ENCODE data around the gene ANAPC2.

The ANAPC2 gene

GRCh38 chr9:137228506-137228967 lies 40.2 kb upstream of the ANAPC2 start:
- no peaks in the 10 kb centered on the region for H4K20me1 ChIP-seq (ENCODE audit: insufficient read depth, low read length)
- H3K27me3 ChIP-seq (ENCODE audit: low read depth, low read length): no peaks in the 10 kb centered on the region
- peaks cover 12% of the 10 kb centered on the region for H3K4me1 ChIP-seq (ENCODE audit: low read length)
- no peak overlapping the region for H3K4me3 ChIP-seq (ENCODE audit: low read length)
- no peak overlapping the region for H3K9ac ChIP-seq (ENCODE audit: low read length)
- H2AFZ ChIP-seq (ENCODE audit: low read depth, low read length): no peak overlapping the region
- TF ChIP-seq CTCF (IDR thresholded peaks at IDR 0.05; ENCODE audit: low read depth, low read length): no peak
- no peak for TF ChIP-seq EZH2phosphoT487 (IDR thresholded peaks at IDR 0.05; ENCODE audit: low read depth)
- no peaks in the 10 kb centered on the region for H3K36me3 ChIP-seq (replicated peaks; ENCODE audit: low read depth, low read length)
- H3K9me3 ChIP-seq (ENCODE audit: insufficient read depth, low read length): no peaks in the 10 kb centered on the region
- no peaks in the 10 kb centered on the region for H3K79me2 ChIP-seq (ENCODE audit: low read length)
- no peak overlapping the region for H3K27ac ChIP-seq (ENCODE audit: low read length)
- no peak overlapping the region for H3K4me2 ChIP-seq (ENCODE audit: low read length)

- H3K9me3 ChIP-seq (ENCODE audit: insufficient read depth, low read length): no peaks in the 10 kb centered on the region
- no peaks in the 10 kb centered on the region for H3K79me2 ChIP-seq (ENCODE audit: low read length)
- no peak overlapping the region for H3K4me3 ChIP-seq (ENCODE audit: low read length)
- TF ChIP-seq EZH2phosphoT487 (IDR thresholded peaks at IDR 0.05; ENCODE audit: low read depth) (no peak), CTCF (IDR thresholded peaks at IDR 0.05; ENCODE audit: low read depth, low read length) (0 out of 2 replicates have a peak, but pooled peaks have one; percentile 2)
- H3K27me3 ChIP-seq (ENCODE audit: low read depth, low read length): no peaks in the 10 kb centered on the region
- H3K9ac ChIP-seq (ENCODE audit: low read length): no peak overlapping the region
- peaks cover 12% of the 10 kb centered on the region for H3K4me1 ChIP-seq (ENCODE audit: low read length)
- H3K4me2 ChIP-seq (ENCODE audit: low read length): peak overlapping the region; percentile 29
- H2AFZ ChIP-seq (ENCODE audit: low read depth, low read length): no peak overlapping the region
- H3K36me3 ChIP-seq (replicated peaks; ENCODE audit: low read depth, low read length): no peaks in the 10 kb centered on the region
- H3K27ac ChIP-seq (ENCODE audit: low read length): no peak overlapping the region
- no peaks in the 10 kb centered on the region for H4K20me1 ChIP-seq (ENCODE audit: insufficient read depth, low read length)
Measured at GRCh38 chr9:137227853-137228505, 39.6 kb upstream of the ANAPC2 start.

DNA sequence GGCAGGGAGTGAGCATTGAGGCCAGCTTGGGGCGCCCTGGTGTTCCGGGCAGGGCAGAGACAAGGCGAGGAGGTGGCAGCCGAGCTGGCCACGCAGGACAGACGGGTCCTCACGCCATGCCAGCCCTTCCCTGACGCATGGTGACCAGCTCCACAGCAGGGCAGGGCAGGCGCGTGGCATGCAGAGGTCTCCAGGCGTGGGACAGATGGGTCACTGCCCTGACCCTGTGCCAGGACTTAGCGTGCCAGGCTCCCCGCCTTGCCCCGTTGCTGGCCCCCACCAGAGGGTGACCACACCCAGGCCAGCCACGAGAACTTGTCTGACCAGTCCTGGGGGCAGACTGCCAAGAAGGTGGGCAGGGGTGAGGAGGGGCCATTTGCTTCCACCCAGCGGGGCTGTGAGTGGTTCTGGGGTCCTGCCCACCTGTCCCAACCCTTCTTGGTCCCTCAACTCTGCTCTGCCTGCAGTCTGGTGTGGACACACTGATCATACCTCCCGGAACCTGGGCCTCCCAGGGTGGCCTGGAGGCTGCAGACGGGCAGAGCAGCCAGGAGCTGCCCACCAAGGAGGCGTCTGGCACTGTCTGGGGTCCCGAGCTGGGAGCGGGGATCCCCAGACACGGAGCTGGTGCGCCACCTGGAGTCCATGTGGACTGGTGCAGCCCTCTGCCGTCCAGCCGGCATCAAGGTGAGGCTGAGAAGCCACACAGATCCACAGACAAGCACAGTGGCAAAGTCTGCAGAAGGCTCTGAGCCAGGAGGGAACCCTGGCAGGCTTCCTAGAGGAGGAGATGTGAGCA lies 38.9 kb upstream of the ANAPC2 start, which contains the start of gene RNF224:
TSS of gene RNF224 (plus strand) at position 449 of the 799 bp plus-strand sequence. CDS start 834 bp downstream, outside the sequence.
- H3K9me3 ChIP-seq (ENCODE audit: insufficient read depth, low read length): no peaks in the 10 kb centered on the region
- H3K4me3 ChIP-seq (ENCODE audit: low read length): no peak within 1 kb of the TSS
- no peak within 1 kb of the TSS for H3K27ac ChIP-seq (ENCODE audit: low read length)
- H3K27me3 ChIP-seq (ENCODE audit: low read depth, low read length): no peaks in the 10 kb centered on the region
- TF ChIP-seq CTCF (IDR thresholded peaks at IDR 0.05; ENCODE audit: low read depth, low read length) (peak; percentile 91), EZH2phosphoT487 (IDR thresholded peaks at IDR 0.05; ENCODE audit: low read depth) (no peak)
- no peaks in the 10 kb centered on the region for H4K20me1 ChIP-seq (ENCODE audit: insufficient read depth, low read length)
- H3K4me1 ChIP-seq (ENCODE audit: low read length): peaks cover 15% of the 10 kb centered on the region
- H3K4me2 ChIP-seq (ENCODE audit: low read length): peak within 1 kb of the TSS; percentile 37
- H3K79me2 ChIP-seq (ENCODE audit: low read length): no peaks in the 10 kb centered on the region
- H2AFZ ChIP-seq (ENCODE audit: low read depth, low read length): no peak within 1 kb of the TSS
- no peak within 1 kb of the TSS; the same call in 1 of the 2 replicates for H3K9ac ChIP-seq (ENCODE audit: low read length)
- no peaks in the 10 kb centered on the region for H3K36me3 ChIP-seq (replicated peaks; ENCODE audit: low read depth, low read length)

Data from OCI-LY3 (cell line).